HEK293 (cell line): ENCODE data around the gene ZNF773.
"Not testable (repeated sequence)": the region's sequence is repeated elsewhere in the genome, so short reads cannot be mapped to it uniquely, and the experiment has no call there.

ENCODE experiments used
- CTCF ChIA-PET: fragments of 350-600 bp; formaldehyde crosslinking; extraction: SDS; loops from one replicate; lab custom pipeline; 2021; ENCODE audit warnings: antibody characterized with exemption; lab: Yijun Ruan, JAX
- POLR2A ChIA-PET: fragments of 300-600 bp; formaldehyde crosslinking; extraction: SDS; loops from one replicate; lab custom pipeline; 2020; ENCODE audit warnings: antibody characterized with exemption, inconsistent platforms; lab: Yijun Ruan, JAX
- H3K27ac ChIP-seq: fragments of 200-500 bp; sonication (Bioruptor generic); 2 replicates; pipeline ENCODE4 v1.5.1; 2014; ENCODE audit warnings: low read depth, low read length, control low read depth, inconsistent platforms; ENCODE audit errors: extremely low read depth
- H3K36me3 ChIP-seq, 2 experiments: fragments of 200-500 bp in 1 of 2; sonication (Bioruptor generic) in 1 of 2; 1 replicate in 1 of 2; 2 replicates in 1 of 2; pipeline ENCODE4 v1.5.1; 2014 to 2017; ENCODE audit warnings: inconsistent platforms in 2 of 2, low read length in 2 of 2; ENCODE audit not compliant: control insufficient read depth in 2 of 2, insufficient read depth in 1 of 2
- H3K4me1 ChIP-seq: fragments of 200-500 bp; sonication (Bioruptor generic); 2 replicates; pipeline ENCODE4 v1.5.1; 2014; ENCODE audit warnings: mild to moderate bottlenecking, low read length, inconsistent platforms; ENCODE audit not compliant: control insufficient read depth, insufficient read depth
- H3K4me3 ChIP-seq: 2 replicates; pipeline ENCODE4 v1.5.1; 2011; ENCODE audit warnings: low read depth, mild to moderate bottlenecking, control low read depth, low read length, moderate library complexity
- H3K9me3 ChIP-seq: fragments of 200-500 bp; sonication (Bioruptor generic); 2 replicates; pipeline ENCODE4 v1.5.1; 2014; ENCODE audit warnings: low read depth, low read length, inconsistent platforms; ENCODE audit not compliant: control insufficient read depth, insufficient read depth
- HOXC10 ChIP-seq: sonication (generic); formaldehyde crosslinking; IDR thresholded peaks from 2 replicates; pipeline ENCODE4 v1.8.1; 2023; ENCODE audit warnings: mild to moderate bottlenecking, missing genetic modification reagents
- KLF8 ChIP-seq: fragments of 450-650 bp; formaldehyde crosslinking; IDR thresholded peaks from 2 replicates; pipeline ENCODE4 v1.5.1; 2016; ENCODE audit warnings: missing biosample characterization, missing genetic modification characterization
- PBX3 ChIP-seq: sonication (generic); formaldehyde crosslinking; IDR thresholded peaks from 2 replicates; pipeline ENCODE4 v1.8.1; 2022; ENCODE audit warnings: mild to moderate bottlenecking, moderate library complexity, missing genetic modification reagents
- PRDM10 ChIP-seq: fragments of 450-650 bp; formaldehyde crosslinking; IDR thresholded peaks from 2 replicates; pipeline ENCODE4 v1.5.1; 2016; ENCODE audit warnings: missing biosample characterization, missing genetic modification characterization
- SP2 ChIP-seq: fragments of 450-650 bp; formaldehyde crosslinking; IDR thresholded peaks from 2 replicates; pipeline ENCODE4 v1.5.1; 2016; ENCODE audit warnings: missing biosample characterization, missing genetic modification characterization
- YY1 ChIP-seq: fragments of 450-650 bp; formaldehyde crosslinking; IDR thresholded peaks from 2 replicates; pipeline ENCODE4 v1.5.1; 2018; ENCODE audit warnings: missing biosample characterization, missing genetic modification characterization
- YY2 ChIP-seq: fragments of 450-650 bp; formaldehyde crosslinking; IDR thresholded peaks from 2 replicates; pipeline ENCODE4 v1.5.1; 2016; ENCODE audit warnings: missing biosample characterization, missing genetic modification characterization
- ZBTB11 ChIP-seq: fragments of 450-650 bp; formaldehyde crosslinking; conservative IDR thresholded peaks from 2 replicates; pipeline ENCODE4 v1.5.1; 2016; ENCODE audit warnings: low read depth, missing biosample characterization, missing genetic modification characterization
- ZBTB17 ChIP-seq: fragments of 450-650 bp; formaldehyde crosslinking; IDR thresholded peaks from 2 replicates; pipeline ENCODE4 v1.5.1; 2016; ENCODE audit warnings: missing biosample characterization, missing genetic modification characterization
- ZBTB20 ChIP-seq: fragments of 450-650 bp; formaldehyde crosslinking; IDR thresholded peaks from 2 replicates; pipeline ENCODE4 v1.5.1; 2016; ENCODE audit warnings: missing biosample characterization, missing genetic modification characterization
- ZBTB26 ChIP-seq: fragments of 450-650 bp; formaldehyde crosslinking; optimal IDR thresholded peaks from 2 replicates; pipeline ENCODE3; 2016; ENCODE audit warnings: missing biosample characterization, mild to moderate bottlenecking, missing genetic modification characterization
- ZBTB6 ChIP-seq: fragments of 450-650 bp; formaldehyde crosslinking; IDR thresholded peaks from 2 replicates; pipeline ENCODE4 v1.5.1; 2017; ENCODE audit warnings: missing biosample characterization, missing genetic modification characterization
- ZEB2 ChIP-seq: fragments of 450-650 bp; formaldehyde crosslinking; IDR thresholded peaks from 2 replicates; pipeline ENCODE4 v1.5.1; 2016; ENCODE audit warnings: missing biosample characterization, missing genetic modification characterization
- ZNF335 ChIP-seq: fragments of 450-650 bp; formaldehyde crosslinking; conservative IDR thresholded peaks from 2 replicates; pipeline ENCODE4 v1.5.1; 2016; ENCODE audit warnings: missing biosample characterization, missing genetic modification characterization
- ZNF660 ChIP-seq: fragments of 450-650 bp; IDR thresholded peaks from 2 replicates; pipeline ENCODE4 v1.5.1; 2018; ENCODE audit warnings: missing biosample characterization, mild to moderate bottlenecking, missing genetic modification characterization
- ZNF76 ChIP-seq: fragments of 450-650 bp; formaldehyde crosslinking; IDR thresholded peaks from 2 replicates; pipeline ENCODE4; 2016; ENCODE audit warnings: low read depth, missing biosample characterization, missing genetic modification characterization, borderline replicate concordance
- ZXDB ChIP-seq: fragments of 450-650 bp; formaldehyde crosslinking; IDR thresholded peaks from 2 replicates; pipeline ENCODE4 v1.5.1; 2016; ENCODE audit warnings: missing biosample characterization, missing genetic modification characterization
- TF ChIP-seq, protein P1 (sequence below): fragments of 450-650 bp; formaldehyde crosslinking; IDR thresholded peaks from 2 replicates; pipeline ENCODE4 v1.5.1; 2016; ENCODE audit warnings: missing biosample characterization, missing genetic modification characterization
- TF ChIP-seq, protein P2 (sequence below): fragments of 450-650 bp; IDR thresholded peaks from 2 replicates; pipeline ENCODE4 v1.5.1; 2018; ENCODE audit warnings: missing biosample characterization, missing genetic modification characterization

The ZNF773 gene

DNA sequence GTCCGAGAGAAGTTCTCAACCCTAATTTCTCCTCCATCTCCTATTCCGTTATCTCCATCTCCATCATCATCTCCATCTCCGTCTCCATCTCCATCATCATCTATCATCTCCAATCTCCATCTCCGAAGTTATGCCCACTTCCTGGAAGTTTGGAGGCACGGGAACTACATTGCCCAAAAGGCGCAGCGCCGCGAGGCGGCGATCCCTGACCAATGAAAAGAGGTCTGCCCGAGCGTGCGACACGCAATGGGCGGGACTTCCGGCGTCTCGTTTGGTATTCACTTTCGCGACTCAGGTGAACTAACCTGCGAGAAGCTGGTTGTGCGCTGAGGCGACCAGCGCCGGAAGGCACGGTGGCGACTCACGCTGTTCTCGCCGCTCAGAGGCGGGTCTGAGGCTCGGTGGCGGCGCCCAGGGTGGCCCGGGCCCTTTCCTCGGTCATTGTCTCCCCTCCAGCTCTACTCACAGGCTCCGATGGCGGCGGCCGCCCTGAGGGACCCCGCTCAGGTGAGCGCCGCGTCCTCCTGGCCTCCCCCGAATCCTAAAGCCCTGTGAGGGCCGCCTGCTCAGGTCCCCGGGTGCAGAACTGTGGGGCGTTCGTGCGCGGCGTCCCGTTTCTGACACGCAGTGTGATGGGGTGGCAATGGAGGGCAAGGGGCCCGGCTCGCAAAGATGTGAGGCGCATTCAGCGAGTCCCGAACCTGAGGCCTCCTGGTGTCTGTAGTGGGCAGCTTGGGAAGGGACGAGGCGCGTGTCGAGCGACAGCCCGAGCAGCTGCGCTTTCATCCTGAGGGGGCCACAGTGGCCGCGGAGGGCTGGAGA is 12.1 kb upstream of the ZNF773 start, which contains the start of gene ZNF419:
Gene ZNF419, plus strand, starts transcription at position 274 of the 822 bp plus-strand sequence. Its CDS starts 201 bp downstream, at position 475.
- POLR2A ChIA-PET: interaction anchor here (0.6 to 1.1 kb wide), 7 partner anchors 10 to 247 kb away, joined by 3 to 8 read pairs (median 3); partner anchors contain the start of genes ZNF549, ZNF749, ZNF772 and ZNF773
- CTCF ChIA-PET: interaction anchor here (1.1 to 2.2 kb wide), 2 partner anchors 10 to 22 kb away, joined by 3 to 10 read pairs; partner anchors contain the start of gene ZNF772
- TF ChIP-seq PRDM10 (0 out of 2 replicates have a peak, but pooled peaks have one; percentile 3), ZBTB26 (peak; percentile 57), ZBTB20 (peak; percentile 42; the same call in 1 of the 2 replicates), ZBTB11 (tag by site-specific recombination) (peak; percentile 61), ZNF76 (tag by site-specific recombination) (peak; percentile 88; the same call in 1 of the 2 replicates), YY1 (tag by site-specific recombination) (0 out of 2 replicates have a peak, but pooled peaks have one; percentile 24), ZBTB6 (tag by site-specific recombination) (peak; percentile 100), YY2 (tag by site-specific recombination) (0 out of 2 replicates have a peak, but pooled peaks have one; percentile 64), ZNF335 (tag by site-specific recombination) (peak; percentile 90), ZBTB17 (peak; percentile 96), SP2 (peak; percentile 87), HOXC10 (CRISPR knock-in tag) (peak; percentile 56; the same call in 1 of the 2 replicates), PBX3 (CRISPR knock-in tag) (peak; percentile 90; the same call in 1 of the 2 replicates), ZNF660 (tag by site-specific recombination) (peak; percentile 63; the same call in 1 of the 2 replicates), ZXDB (tag by site-specific recombination) (0 out of 2 replicates have a peak, but pooled peaks have one; percentile 49), KLF8 (tag by site-specific recombination) (peak; percentile 17; the same call in 1 of the 2 replicates), ZEB2 (tag by site-specific recombination) (peak; percentile 66; the same call in 1 of the 2 replicates)
- TF ChIP-seq, protein P1, sequence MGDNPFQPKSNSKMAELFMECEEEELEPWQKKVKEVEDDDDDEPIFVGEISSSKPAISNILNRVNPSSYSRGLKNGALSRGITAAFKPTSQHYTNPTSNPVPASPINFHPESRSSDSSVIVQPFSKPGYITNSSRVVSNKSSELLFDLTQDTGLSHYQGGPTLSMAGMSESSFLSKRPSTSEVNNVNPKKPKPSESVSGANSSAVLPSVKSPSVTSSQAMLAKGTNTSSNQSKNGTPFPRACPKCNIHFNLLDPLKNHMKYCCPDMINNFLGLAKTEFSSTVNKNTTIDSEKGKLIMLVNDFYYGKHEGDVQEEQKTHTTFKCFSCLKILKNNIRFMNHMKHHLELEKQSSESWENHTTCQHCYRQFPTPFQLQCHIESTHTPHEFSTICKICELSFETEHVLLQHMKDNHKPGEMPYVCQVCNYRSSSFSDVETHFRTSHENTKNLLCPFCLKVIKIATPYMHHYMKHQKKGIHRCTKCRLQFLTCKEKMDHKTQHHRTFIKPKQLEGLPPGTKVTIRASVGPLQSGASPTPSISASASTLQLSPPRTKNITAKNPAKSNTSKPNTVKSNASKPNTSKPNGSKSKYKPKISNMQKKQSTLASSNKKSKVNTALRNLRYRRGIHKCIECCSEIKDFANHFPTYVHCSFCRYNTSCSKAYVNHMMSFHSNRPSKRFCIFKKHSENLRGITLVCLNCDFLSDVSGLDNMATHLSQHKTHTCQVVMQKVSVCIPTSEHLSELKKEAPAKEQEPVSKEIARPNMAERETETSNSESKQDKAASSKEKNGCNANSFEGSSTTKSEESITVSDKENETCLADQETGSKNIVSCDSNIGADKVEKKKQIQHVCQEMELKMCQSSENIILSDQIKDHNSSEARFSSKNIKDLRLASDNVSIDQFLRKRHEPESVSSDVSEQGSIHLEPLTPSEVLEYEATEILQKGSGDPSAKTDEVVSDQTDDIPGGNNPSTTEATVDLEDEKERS (tag by site-specific recombination): 0 out of 2 replicates have a peak, but pooled peaks have one; percentile 43
- TF ChIP-seq, protein P2, sequence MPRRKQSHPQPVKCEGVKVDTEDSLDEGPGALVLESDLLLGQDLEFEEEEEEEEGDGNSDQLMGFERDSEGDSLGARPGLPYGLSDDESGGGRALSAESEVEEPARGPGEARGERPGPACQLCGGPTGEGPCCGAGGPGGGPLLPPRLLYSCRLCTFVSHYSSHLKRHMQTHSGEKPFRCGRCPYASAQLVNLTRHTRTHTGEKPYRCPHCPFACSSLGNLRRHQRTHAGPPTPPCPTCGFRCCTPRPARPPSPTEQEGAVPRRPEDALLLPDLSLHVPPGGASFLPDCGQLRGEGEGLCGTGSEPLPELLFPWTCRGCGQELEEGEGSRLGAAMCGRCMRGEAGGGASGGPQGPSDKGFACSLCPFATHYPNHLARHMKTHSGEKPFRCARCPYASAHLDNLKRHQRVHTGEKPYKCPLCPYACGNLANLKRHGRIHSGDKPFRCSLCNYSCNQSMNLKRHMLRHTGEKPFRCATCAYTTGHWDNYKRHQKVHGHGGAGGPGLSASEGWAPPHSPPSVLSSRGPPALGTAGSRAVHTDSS (tag by site-specific recombination): peak; percentile 52; the same call in 1 of the 2 replicates

More for the DNA sequence above, 12.1 kb upstream of the ZNF773 start, which contains the start of gene ZNF419:
- not testable (repeated sequence) for H3K4me1 ChIP-seq, H3K9me3 ChIP-seq
- Histone ChIP-seq H3K27ac (peak within 1 kb of the TSS; percentile 66; the same call in 1 of the 2 replicates), H3K36me3 (peaks cover 20 to 31% of the 10 kb centered on the region in 2 experiments), H3K4me3 (peak within 1 kb of the TSS; percentile 94)
